ENCODE results near the gene PIP5KL1. TPM values are rescaled to one million over a fixed set of nuclear protein-coding genes. Genes with fewer than 3 reads are reported as not detected.

Gene PIP5KL1
- total RNA-seq, 4 donors from 2014 or later = 0.82 to 3.0 (median 1.3) TPM

DNA sequence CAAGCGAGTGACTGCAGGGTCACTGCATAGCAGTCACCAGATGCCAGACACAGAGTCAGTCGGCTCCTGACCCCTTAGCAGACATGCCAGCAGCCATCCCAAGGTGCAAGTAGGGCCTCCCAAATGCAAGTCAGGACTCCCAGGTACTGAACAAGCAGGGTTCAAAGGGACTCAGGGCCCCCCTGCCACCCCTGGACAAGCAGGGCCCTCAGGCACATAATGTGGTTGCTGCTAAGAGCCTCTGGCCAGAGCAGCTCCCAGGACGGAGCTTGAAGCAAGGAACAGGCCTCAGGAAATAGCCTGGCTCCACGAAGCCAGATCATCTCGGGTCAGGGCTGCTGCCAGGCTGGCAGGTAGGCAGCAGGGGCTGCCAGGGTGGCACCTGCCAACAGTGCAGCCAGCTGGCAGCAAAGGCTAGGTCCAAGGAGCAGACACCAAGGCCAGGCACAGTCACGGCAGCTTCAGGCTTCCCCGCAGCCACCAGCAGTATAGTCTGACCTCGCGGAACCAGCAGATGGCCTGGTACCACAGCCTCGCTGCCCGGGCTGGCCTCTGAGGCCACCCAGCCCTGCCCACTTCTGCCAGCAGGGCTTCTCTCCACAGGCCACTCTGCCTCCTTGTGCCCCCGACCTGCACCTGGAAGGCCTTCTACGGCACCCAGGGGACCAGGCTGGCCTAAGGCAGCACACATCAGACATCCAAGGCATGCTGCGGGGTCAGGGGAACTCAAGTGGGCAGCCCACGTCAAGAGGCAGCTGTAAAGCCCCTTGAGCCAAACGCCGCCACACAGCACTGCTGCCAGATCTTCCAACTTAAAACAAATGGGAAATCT is 42.8 kb upstream of the PIP5KL1 start:
- DNase-seq (ENCODE audit: low spot score) (no peak), ATAC-seq (ENCODE audit: low FRiP score) (no peak)
- TF ChIP-seq, protein P1, sequence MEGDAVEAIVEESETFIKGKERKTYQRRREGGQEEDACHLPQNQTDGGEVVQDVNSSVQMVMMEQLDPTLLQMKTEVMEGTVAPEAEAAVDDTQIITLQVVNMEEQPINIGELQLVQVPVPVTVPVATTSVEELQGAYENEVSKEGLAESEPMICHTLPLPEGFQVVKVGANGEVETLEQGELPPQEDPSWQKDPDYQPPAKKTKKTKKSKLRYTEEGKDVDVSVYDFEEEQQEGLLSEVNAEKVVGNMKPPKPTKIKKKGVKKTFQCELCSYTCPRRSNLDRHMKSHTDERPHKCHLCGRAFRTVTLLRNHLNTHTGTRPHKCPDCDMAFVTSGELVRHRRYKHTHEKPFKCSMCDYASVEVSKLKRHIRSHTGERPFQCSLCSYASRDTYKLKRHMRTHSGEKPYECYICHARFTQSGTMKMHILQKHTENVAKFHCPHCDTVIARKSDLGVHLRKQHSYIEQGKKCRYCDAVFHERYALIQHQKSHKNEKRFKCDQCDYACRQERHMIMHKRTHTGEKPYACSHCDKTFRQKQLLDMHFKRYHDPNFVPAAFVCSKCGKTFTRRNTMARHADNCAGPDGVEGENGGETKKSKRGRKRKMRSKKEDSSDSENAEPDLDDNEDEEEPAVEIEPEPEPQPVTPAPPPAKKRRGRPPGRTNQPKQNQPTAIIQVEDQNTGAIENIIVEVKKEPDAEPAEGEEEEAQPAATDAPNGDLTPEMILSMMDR (IDR thresholded peaks at IDR 0.05) = no peak

DNA sequence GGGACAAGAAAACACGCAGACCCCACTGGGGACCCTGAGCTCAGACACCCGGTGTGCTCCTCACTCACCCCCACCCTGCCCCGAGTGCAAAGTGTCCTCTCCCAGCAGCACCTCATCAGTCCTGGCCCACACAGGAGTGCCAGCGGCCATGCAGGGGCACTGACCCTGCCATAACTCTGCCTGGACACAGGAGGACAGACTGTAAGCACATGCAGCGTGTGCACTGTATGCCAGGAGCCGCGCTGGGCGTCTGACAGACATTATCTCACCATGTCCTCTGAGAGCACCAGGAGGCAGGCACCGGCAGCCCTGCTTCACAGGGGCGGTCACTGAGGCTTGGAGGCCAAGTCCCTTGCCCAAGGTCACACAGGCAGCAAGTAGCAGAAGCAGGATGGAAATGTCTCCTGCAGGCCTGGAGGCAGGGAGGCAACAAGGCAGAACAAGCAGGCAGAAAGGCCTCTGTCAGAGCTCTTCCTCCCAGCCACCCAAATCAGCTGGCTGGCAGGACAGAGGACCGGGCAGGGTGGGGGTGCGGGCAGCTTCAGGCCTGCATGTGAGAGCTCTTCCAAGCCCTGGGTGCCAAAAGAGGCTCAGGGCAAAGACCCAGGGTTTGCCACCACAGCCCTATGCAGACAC is 41.8 kb upstream of the PIP5KL1 start:
- ATAC-seq (ENCODE audit: low FRiP score) = no peak
- DNase-seq (ENCODE audit: low spot score) = no peak
- TF ChIP-seq, protein P1 (IDR thresholded peaks at IDR 0.05) = no peak

DNA sequence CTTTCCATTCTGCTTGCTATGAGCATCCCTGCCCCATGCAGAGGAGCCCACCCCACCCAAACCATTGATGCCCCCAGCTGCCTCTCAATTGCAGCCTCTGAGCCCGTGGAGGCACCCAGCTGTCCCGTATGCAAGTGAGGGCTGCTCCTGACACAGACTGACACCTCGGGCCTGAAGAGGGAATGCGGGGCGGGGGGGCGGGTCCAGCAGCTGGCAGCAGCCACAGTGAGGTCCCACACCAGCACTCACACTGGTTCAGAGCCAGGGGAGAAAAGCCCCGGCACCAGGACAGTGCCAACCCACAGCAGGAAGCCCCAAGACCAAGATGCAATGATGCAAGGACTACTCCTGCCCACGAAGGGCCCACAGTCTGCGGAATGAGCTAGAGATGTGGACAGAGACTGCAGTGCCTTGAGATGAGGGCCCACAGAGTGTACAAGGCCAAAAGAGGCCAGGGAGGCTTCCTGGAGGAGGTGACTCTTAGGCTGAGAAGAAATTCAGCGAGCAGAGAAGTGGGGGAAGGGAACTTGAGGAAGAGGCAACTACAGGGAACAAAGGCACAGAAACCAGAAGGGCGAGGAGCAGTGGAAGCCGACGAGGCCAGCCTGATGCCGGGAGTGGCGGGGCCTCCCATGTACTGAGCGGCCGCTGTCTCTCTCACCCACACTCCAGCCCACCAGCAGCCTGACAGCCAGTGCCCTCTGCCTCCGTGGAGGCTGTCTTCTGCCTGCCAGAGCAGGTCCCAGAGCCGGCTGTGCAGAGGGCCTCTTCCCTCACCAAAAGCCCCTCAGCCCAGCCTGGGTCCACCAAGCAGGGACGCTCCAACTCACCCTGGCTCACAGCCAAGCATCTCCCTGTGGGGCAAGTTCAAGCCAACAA is 41.0 kb upstream of the PIP5KL1 start:
- ATAC-seq (ENCODE audit: low FRiP score) (no peak), DNase-seq (ENCODE audit: low spot score) (no peak)
- TF ChIP-seq, protein P1 (IDR thresholded peaks at IDR 0.05) = no peak

DNA sequence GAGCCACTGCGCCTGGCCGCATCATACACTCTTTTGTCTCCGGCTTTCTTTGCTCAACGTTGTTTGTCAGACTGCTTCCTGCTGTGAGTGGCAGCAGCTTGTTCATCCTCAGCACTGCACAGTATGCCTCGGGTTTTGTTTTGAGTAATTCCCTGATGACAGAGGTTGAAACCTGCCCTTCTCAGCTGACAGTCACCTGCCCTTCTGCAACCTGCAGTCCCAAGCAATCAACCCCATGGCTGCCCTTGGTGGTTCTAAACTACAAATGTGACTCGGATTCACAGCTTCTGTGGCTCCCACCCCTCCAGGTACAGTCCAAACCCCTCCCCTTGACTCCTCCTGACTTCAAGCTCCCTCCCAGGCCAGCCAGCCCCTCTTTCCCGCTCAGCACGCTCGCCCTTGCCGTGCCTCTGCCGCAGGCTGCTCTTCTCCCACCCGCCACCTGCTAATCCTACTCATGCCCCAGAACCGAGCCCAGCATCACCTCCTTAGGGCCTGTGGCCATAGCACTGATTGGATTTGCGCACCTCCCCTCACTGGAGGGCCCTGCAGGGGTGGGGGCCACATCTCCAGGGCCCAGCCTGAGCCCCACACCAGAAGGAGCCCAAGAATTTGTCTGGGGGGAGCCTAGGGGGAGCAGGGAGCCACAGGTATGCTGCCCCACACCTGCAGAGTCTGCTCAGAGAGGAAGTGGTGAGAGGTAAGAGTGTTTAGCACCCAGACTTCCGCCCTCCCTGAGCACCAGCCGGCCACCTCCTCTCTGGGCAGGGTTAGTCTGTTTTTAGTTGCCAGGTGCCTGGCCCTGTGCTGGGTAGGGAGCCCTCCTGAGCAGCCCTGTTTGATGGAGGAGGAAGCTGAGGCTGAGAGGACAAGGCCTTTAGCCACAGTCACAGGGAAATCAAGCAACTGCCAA is 40.1 kb upstream of the PIP5KL1 start:
- TF ChIP-seq, protein P1 (IDR thresholded peaks at IDR 0.05) = no peak
- DNase-seq (ENCODE audit: low spot score) = no peak
- no peak for ATAC-seq (ENCODE audit: low FRiP score)

DNA sequence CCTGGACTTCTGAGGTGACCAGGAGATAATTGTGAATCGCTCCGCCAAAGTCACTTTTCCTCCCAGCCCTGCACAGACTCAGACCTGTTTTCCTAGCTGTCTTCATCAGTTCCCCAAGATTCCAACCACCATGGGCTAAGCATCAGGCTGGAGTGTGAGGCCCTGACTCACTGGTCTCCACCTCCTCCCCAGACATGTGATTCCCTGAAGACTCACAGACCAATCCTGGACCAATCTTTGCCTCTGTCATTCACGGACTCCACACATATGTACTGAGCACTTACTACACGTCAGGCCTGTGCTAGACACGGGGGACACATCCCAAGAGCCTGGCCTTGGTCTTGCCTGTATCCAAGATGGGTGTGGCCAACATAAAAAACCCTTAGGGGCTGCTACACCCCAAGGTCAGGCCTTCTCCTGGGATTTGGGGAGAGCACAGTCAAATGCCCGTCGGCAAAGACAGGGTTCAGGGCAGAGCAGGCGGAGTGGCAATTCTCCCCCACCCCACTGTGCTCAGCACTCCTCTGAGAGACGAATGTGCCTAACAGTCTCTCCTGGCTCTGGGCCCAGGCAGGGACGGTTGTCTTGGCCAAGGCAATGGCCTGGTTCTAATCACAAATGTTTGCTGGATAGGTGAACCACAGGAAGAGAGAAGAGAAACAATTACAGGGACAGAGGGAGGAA is 38.3 kb upstream of the PIP5KL1 start:
- no peak for ATAC-seq (ENCODE audit: low FRiP score)

More for the DNA sequence above, 38.3 kb upstream of the PIP5KL1 start:
- DNase-seq (ENCODE audit: low spot score) = no peak
- TF ChIP-seq, protein P1 (IDR thresholded peaks at IDR 0.05) = no peak
